Lung microvascular endothelial cell (primary cell): ENCODE data around the gene DTNBP1. TPM values are rescaled to one million over a fixed set of nuclear protein-coding genes. Genes with fewer than 3 reads are reported as not detected.

Source experiments
- DNase-seq, 2 donors: peaks; one replicate each; pipeline versions ENCODE4 v3.0.0 to v3.0.0-alpha.2; 2010; ENCODE audit warnings: low read depth in 2 of 2
- total RNA-seq: library from RNA; depleted of rRNA; stranded (reverse); fragments of >200 nt; gene quantifications from 2 replicates; pipeline ENCODE4 v1.2.1, GENCODE V29; 2014

DTNBP1 gene
- total RNA-seq, 1 donor from 2014 or later, result 9.5 TPM

DNA sequence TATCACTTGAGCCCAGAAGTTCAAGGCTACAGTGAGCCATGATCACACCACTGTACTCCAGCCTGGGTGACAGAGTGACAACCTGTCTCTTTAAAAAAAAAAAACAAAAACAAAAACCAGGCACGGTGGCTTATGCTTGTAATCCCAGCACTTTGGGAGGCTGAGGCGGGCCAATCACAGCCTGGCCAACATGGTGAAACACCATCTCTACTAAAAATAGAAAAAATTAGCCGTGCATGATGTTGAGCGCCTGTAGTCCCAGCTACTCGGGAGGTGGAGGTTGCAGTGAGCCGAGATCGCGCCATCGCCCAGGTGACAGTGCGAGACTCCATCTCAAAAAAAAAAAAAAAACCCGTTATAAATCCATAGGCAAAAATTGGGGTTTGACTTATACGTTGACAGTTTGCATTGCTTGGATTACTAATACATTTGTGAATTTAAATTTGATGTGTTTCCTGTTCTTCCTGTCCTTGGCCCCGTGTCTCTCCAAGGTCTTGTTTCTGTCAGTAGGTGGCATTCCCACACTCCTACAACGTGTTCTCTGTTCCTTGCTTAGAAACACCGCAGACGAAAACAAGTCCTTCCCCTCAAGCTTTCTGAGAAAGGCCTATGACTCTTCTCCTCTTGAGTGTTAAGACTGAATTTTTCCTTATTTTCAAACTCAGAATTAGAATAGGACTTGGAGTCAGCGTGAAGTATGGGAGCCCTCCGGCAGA lies 147.0 kb downstream of the DTNBP1 start:
- no peak for DNase-seq

DNA sequence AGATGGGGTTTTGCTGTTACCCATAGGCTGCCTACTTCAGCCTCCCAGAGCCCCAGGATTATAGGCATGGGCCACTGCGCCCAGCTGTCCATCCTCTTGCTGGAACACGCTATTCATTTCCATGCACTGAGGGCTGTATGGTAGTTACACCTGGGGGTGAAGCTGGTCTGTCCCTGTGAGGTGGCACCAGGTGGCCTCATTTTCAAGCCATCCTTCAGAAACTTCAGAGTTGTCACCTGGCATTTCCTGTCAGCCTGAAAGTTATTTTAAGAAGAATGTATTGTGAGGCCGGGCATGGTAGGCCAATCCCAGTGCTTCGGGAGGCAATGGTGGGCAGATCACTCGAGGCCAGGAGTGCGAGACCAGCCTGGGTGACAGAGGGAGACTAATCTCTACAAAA lies 147.6 kb downstream of the DTNBP1 start:
- DNase-seq, result no peak

DNA sequence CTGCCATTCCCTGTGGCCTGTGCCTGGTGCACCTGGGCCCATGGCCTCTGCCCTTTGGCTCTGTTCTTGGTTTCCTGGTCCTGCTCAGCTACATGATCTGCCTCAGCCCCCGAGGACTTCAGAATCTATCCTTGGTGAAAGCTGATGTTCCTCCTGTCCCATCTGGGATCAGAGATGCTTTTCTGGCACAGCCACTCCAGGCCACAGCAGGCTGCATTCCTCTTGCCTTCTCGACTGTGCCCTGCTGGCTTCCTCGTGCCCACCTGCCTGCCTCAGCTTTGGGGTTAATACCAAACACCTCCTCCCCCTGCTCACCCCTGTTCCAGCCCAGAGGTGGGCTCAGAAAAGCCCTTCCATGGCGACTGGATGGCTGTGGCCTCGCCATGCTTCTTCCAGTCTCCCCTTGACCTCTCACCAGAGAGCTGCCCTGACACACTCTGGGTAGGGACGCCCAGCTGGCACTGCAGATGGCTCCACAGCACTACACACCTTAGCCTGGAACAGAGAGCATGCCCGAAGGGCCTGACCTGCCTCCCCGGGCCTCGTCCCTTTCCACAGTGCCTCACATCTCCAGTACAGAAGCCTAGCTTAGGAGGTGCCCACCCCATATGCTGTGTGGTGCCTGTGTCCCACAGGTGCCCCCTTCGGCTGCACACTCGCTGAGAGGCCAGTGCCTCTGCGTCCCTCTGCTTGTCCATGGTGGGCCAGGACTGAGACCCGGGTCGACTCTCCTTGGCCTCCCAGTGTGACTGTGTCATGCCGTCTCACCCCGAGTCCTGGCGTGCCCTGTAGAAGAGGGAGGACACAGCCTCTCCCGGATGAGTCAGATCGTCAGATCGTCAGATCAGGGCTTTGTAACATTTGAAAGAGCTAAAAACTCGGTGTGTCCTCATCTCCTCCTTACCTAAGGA lies 148.8 kb downstream of the DTNBP1 start:
- DNase-seq, result no peak

DNA sequence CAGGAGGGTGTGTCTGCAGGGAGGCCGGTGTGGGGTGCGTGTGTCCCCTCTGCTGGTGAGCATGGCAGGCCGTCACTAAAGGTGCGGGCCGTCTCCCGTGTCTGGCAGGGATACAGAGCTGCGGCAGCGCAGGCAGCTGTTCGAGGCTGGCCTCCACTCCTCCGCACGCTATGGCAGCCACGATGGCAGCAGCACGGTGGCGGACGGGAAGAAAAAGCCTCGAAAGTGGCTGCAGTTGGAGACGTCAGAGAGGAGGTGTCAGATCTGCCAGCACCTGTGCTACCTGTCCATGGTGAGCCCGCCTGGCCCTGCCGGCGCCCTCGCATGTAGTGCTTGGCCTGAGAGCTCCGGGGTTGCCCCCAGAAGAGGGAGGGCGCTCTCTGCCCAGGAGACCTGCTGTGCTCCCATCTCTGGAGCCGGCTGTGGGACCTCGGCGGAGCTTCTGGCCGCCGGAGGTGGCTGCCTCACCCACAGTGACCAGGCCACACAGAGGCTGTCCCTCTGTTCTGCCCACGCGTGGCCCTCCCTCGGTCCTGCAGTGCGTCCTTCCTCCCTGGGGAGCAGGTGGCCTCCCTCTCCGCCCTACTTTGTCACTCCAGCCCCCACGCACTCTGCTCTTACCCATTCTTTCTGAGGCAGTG lies 149.6 kb downstream of the DTNBP1 start:
- no peak for DNase-seq

DNA sequence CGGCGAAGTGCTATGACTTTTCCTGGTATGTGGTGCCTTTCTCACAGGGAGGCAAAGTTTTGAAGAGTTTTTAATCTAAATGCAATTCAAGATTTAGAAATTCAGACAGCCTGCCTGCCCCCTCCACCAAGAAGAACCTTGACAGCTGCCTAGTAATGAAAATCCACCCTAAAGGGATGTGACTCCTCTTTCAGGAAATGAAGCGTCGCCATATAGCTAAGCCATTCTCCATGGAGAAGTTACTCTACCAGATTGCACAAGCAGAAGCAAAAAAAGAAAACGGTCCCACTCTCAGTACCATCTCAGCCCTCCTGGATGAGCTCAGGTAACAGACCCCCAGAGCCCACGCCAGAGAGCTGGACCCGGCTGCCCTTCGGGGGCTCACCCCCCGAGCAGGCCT lies 150.1 kb downstream of the DTNBP1 start:
- DNase-seq, result no peak

DNA sequence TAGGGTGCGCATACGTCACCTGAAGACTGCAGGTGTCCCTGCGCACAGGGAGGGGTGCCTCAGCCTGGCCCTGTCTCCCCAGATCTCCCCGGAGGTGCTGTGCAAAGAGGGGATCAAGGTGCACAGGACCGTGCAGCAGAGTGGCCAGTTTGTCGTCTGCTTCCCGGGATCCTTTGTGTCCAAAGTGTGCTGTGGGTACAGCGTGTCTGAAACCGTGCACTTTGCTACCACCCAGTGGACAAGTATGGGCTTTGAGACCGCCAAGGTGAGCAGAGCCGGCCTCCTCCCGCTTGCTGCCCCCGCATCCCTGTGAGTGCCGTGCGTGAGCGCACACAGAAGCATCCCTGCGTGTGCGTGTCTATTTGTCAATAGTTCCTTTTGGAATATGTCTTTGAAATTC lies 150.7 kb downstream of the DTNBP1 start:
- DNase-seq, result peak in 1 of 2 donors; percentile 46

DNA sequence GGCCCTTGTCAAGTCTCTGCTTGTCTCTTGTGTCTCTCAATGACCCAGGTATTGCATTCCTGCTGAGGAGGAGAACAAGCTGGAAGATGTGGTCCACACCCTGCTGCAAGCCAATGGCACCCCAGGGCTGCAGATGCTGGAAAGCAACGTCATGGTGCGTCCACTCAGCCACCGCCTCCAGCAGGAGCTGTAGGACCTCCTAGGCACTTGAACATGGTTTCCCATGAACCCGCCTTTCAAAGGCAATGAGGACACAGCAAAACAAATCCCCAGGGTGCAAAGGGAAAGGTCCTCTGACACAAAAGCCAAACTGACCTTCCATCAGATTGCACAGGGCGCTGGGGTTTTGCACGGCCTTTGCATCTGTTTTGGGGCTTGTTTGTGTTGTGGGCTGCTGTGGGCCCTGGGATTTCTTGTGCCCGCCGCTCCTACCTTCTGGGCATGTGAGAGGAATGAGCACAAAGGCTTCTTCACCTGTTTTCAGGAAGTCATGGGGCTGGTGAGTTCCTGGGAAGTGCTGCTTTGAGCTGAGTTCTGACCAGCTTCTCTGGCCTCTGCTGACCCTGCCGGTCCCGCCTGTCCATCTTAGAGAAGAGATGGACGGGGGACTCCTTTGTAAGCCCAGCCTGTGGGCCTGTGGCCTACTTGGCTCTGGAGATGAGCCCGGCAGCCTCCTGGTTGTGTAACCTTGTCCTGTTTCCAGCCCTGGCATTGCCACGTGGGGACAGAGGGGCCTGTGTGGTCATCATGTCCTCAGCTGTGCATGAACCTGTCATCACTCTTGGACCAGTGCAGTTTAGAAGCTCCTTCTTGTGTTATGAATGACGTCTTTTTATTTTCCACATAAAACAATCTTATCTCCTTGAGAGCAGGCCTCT lies 151.3 kb downstream of the DTNBP1 start:
- DNase-seq, result no peak

DNA sequence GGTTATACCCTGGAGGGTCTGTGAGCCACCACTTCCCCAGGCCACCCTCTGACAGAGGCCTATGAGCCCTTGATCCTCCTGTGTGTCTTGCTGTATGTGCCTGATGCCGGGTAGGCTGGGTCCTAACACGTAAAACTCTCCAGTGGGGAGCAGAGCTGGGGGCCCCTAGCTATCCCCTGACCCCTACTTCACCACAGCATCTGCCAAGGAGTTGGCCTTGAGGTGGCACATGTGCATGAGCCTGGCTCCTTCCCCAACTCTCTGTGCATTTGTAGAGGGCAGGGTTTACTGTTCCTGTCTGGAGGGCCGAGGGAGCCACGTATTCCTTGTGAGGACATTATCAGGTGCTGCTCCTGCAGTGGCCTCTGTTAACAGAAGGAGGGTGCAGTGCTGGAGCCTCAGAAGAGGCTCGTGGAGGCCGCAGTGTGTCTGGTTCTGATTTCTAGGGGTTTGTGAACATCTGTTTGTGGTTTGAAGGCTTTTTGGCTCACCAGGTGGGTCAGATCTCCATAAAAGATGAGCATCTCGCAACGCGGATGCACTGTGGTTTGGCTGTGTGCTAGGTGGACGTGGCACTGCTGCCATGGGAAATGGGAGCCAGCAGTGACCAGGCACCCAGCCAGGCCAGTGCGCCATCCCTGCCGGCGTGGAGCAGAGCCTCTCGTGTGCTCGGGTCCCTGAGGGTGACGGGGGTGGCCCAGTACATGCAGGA lies 152.1 kb downstream of the DTNBP1 start:
- no peak for DNase-seq

DNA sequence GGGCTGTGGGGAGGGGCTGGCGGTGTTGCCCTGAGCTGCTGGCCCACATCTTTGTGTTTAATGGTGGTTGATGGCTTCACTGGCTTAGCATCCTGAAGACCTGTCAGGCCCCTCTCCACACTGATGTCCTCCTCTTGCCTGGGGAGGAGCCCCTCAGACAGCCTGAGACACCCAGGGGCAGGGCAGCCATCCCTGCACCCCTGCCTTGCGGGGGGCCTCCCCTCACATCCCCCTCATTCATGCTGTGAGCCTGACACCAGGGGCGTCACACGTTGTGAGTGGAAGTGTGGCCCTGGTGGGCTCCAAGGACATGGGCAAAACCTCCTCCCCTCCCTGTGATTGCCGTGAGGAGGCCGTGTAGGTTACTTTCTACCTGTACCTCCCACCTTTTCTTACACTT lies 152.7 kb downstream of the DTNBP1 start:
- DNase-seq, result no peak

DNA sequence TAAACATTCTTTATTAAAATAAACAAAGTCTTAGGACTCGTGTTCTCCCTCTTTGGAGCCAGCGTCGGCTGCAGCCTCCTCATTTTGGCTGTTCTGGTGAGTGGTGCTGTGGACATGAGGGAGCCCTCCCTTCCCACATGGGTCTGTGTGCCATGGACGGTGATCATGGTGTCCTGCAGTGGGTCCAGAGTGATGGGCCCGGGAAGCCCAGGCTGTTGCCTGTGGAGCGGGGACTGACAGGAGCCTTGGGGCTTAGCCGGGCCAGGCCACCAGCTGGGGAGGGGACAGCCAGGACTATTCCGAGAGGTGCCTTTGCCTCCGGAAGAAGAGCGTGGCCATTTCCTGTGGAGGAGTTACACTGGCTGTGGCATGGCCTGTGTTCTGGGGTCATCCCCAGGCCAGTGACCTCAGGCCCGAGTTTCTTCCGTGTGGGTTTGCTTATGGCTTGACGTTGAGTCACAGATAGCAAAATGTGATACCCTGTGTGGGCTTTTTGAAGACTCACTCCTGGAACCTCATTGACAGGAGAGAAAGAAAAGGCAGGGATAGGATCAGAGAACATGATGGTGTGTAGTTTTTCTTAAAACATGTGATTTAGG lies 153.4 kb downstream of the DTNBP1 start:
- no peak for DNase-seq

DNA sequence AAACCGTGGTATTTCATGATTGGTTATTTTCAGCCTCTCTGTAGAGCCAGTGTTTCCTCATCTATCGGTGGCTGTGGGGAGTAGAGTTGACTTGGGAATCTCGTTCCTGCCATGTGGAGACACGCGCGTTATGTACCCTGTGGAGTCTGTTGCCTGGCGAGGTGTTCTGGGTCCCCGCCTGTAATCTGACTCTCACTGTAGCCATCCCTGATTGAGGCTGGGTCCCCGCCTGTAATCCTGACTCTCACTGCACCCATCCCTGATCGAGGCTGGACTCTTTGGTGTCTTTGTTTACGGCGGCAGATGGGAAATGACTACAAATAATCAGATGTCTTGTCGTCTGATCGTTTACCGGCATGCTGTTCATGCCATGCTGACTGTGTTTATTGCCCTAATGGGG lies 153.9 kb downstream of the DTNBP1 start:
- DNase-seq, result no peak

DNA sequence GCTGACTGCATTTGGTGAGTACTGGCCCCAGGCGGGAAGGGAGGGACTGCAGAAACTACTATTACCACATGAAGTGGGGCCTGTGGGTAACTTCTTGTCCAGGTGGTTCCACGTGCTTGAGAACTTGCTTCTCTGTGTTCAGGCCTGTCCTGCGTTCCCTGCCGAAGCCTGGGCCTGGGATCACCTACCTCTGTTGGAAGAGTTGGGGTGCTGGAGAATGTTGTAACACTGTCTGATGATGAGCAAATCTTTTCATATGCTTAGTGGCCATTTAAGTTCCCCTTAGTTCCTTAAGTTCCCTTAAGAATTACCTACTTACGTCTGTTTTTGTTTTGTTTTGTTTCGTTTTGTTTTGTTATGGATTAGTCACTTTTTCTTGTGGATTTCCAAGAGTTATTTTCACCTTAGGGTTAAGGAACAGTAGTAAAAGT lies 154.4 kb downstream of the DTNBP1 start:
- no peak for DNase-seq

DNA sequence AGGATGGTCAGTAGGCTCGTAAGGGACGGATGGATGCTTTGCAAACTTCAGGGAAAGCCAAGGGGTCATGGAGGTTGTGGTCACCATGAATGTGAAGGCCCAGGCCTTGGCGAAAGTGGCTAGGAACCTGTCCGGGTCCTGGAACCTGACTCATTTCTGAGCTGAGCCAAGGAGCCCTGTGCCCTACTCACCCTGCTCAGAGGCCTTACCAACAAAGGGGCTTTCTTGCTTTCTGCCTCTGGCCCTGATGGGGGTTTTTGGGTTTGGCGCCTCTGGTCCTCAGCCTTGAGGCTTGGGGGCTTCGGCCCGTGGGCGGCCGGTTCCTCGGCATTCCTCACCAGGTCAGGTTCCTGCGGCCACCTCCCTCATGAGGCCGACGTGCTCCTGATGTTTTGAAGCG lies 155.1 kb downstream of the DTNBP1 start:
- no peak for DNase-seq

DNA sequence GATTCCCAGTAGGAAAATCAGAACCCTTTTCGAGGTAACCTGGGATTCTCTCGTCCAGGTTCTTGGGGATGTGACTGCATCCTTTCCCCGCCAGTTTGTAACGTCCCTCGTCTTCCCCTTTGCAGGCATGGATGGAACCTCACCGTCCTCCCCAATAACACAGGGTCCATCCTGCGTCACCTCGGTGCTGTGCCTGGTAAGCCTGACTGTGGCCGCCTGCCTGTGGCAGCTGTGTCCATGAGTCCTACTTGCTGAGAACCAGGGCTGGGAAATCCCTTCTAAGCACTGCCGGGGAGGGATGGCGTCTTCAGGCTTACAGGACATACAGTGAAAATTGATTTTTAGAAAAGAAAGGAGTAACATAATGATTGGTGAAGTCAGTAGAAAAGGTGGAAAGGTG lies 155.6 kb downstream of the DTNBP1 start:
- no peak for DNase-seq

DNA sequence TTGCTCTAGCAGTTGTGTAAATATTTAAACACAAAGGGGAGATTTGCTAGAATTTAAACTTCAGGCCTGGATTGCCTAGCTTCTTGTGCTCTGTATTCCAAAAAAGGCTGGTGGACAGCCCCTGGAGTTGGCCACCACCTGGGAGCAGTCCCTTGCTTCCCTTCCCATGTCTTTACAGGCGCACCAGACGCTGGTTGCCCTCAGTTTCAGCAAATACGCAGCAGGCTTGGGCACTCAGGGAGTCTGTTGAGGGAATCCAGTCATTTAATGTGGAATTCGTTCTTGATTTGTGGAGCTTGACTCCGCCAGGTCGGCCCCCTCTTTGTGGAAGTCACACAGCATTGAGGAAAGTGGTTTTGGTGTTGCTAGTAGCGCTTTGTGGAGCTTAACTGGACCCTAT lies 156.8 kb downstream of the DTNBP1 start:
- no peak for DNase-seq

DNA sequence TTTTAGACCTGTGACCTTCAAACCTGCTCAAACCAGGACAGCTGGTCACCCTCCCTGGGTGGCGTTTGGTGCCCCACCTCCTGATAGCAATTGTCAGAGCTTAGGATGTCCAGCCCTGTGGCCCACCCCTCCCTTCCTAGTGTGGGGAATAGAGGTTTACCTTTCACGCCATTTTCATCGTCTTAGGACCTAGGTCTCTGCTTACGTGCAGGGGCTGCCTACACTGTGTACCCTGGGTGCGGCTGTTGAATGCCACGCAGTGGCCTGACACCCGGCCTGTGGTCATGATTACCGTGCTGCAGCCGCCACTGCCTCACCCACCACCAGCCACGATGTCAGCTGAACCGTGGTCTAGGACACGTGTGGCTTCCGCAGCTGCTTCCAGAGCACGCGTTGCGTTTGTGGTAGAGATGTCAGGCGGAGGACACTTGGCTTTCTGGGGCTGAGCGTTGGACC lies 157.3 kb downstream of the DTNBP1 start:
- no peak for DNase-seq

DNA sequence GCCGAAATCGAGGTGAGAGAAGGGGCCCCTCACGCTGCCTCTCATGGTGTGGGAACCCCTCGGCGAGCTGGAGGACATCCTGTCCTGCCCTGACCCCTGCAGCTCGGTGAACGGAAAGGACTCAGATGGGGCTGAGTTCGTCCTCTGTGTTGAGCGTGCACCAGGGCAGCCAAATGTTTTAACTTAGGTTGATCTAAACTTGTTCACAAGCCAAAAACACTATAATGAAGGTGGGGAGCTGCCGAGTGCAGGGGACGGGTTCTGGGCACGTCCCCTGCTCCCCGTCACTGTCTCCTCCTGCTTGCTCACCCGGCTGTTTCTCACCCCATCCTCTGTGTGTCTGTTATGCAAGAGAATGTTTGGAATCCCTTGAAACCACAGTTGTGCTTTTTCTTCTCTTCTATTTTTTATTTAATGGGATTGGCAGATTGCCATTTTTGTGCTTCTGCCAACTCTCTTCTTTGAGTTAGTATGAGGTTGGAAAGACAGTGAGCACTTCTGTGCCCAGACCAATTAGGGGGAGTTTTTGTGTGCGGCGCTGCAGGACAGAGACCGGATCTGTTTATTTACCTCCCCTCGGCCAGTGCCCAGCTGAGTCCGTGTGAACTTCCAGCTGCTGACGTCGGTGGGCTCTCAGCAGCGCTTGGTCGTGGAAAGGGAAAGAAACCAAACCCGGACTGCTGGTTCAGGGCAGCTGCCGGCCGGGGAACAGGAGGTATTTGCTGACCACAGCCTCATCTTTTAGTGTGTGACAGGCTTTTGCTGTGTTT lies 158.1 kb downstream of the DTNBP1 start:
- DNase-seq, result peak; percentile 97 to 99

DNA sequence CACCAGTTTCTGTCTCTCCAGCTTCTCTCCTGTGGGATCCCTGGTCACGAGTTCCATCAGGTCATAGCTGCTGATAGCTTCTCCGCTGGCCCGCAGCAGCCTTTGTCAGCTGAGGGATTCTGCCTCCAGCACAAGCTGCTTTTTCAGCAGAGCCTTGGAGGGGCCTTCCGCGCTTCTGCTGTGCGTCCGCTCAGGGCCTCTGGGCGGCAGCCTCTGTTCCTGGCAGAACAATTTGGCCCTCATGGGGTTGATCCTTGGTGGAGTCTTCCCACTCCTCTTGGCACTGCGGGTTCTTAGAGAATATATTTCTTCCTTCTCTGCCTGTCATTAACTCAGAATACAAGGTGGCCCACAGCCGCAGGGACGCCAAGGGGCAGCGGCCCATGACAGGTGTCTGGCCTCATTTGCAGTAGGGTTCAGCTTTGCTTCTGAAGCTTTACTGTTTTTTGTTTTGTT lies 158.8 kb downstream of the DTNBP1 start:
- peak in 1 of 2 donors; percentile 36 for DNase-seq

DNA sequence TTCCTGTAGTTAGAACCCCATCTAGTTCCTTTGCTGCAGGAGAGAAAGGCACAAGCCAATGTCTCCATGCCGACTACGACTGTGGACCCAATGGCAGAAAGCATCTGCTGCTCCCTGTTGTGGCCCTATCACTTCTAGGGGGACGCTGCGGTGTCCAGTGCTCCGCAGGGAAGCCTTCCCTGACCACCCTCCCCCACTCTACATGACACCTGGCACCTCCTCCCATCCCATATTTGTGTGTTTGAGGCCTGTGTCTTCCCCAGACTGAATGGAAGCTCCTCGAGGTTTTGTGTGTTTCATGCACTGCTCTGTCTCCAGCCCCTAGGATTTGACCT lies 159.5 kb downstream of the DTNBP1 start:
- DNase-seq, result no peak
